H9 (cell line): ENCODE results near the gene ERC2. TPM values are rescaled to one million over a fixed set of nuclear protein-coding genes. Genes with fewer than 3 reads are reported as not detected.

Source experiments
- DNase-seq: peaks from one replicate; pipeline ENCODE4 v3.0.0-alpha.2; 2017
- H2AFZ ChIP-seq: one replicate; pipeline ENCODE4 v1.6.1; 2013; ENCODE audit warnings: mild to moderate bottlenecking, low read length, control low read depth, moderate library complexity
- H2AK5ac ChIP-seq: 2 replicates; pipeline ENCODE4 v1.6.1; 2013; ENCODE audit warnings: low read length, control low read depth, mixed read lengths; ENCODE audit not compliant: insufficient read length
- H2BK120ac ChIP-seq: one replicate; pipeline ENCODE4 v1.6.1; 2013; ENCODE audit warnings: low read depth, mild to moderate bottlenecking, low read length, control low read depth, inconsistent platforms; ENCODE audit not compliant: poor library complexity, severe bottlenecking
- H2BK12ac ChIP-seq: 2 replicates; pipeline ENCODE4 v1.6.1; 2013; ENCODE audit warnings: low read length, control low read depth, mixed read lengths, low read depth; ENCODE audit not compliant: insufficient read length
- H2BK15ac ChIP-seq: 2 replicates; pipeline ENCODE4 v1.6.1; 2013; ENCODE audit warnings: low read depth, low read length, control low read depth
- H2BK20ac ChIP-seq: one replicate; pipeline ENCODE4 v1.6.1; 2013; ENCODE audit warnings: low read depth, mild to moderate bottlenecking, low read length, control low read depth, inconsistent platforms; ENCODE audit not compliant: poor library complexity, severe bottlenecking
- H2BK5ac ChIP-seq: 2 replicates; pipeline ENCODE4 v1.6.1; 2013; ENCODE audit warnings: low read length, control low read depth, mixed read lengths; ENCODE audit not compliant: insufficient read length
- H3K14ac ChIP-seq: 2 replicates; pipeline ENCODE4 v1.6.1; 2013; ENCODE audit warnings: low read length, control low read depth; ENCODE audit not compliant: insufficient read depth
- H3K18ac ChIP-seq: 2 replicates; pipeline ENCODE4 v1.6.1; 2013; ENCODE audit warnings: low read depth, mild to moderate bottlenecking, mixed read lengths, low read length, control low read depth; ENCODE audit not compliant: insufficient read length
- H3K23ac ChIP-seq: 2 replicates; pipeline ENCODE4 v1.6.1; 2013; ENCODE audit warnings: low read length, control low read depth, mixed read lengths, low read depth; ENCODE audit not compliant: insufficient read length
- H3K23me2 ChIP-seq: 2 replicates; pipeline ENCODE4 v1.6.1; 2013; ENCODE audit warnings: low read depth, mild to moderate bottlenecking, mixed read lengths, low read length, control low read depth; ENCODE audit not compliant: insufficient read length, poor library complexity, severe bottlenecking
- H3K27ac ChIP-seq: 2 replicates; pipeline ENCODE4 v1.5.1; 2013; ENCODE audit warnings: low read length, control low read depth, mixed read lengths, low read depth; ENCODE audit not compliant: insufficient read length
- H3K27me3 ChIP-seq: 2 replicates; pipeline ENCODE4 v1.6.1; 2013; ENCODE audit warnings: low read length, control low read depth, inconsistent platforms; ENCODE audit not compliant: insufficient read depth
- H3K4ac ChIP-seq: 2 replicates; pipeline ENCODE4 v1.6.1; 2013; ENCODE audit warnings: low read depth, mild to moderate bottlenecking, control low read depth, inconsistent platforms, low read length, moderate library complexity
- H3K4me1 ChIP-seq: 2 replicates; pipeline ENCODE4 v1.6.1; 2013; ENCODE audit warnings: low read length, control low read depth, inconsistent platforms; ENCODE audit not compliant: insufficient read depth
- H3K4me2 ChIP-seq: 2 replicates; pipeline ENCODE4 v1.6.1; 2013; ENCODE audit warnings: low read length, control low read depth, mixed read lengths; ENCODE audit not compliant: insufficient read length, insufficient read depth
- H3K56ac ChIP-seq: 2 replicates; pipeline ENCODE4 v1.6.1; 2013; ENCODE audit warnings: low read depth, mild to moderate bottlenecking, mixed read lengths, low read length, control low read depth; ENCODE audit not compliant: insufficient read length
- H3K79me1 ChIP-seq: 2 replicates; pipeline ENCODE4 v1.6.1; 2013; ENCODE audit warnings: low read depth, mild to moderate bottlenecking, moderate library complexity, low read length, control low read depth, inconsistent platforms; ENCODE audit not compliant: insufficient read depth, poor library complexity, severe bottlenecking
- H3K79me2 ChIP-seq: 2 replicates; pipeline ENCODE4 v1.6.1; 2013; ENCODE audit warnings: low read length, control low read depth, inconsistent platforms; ENCODE audit not compliant: insufficient read depth
- H3K9ac ChIP-seq: 2 replicates; pipeline ENCODE4 v1.6.1; 2013; ENCODE audit warnings: low read length, control low read depth, mixed read lengths; ENCODE audit not compliant: insufficient read length; ENCODE audit errors: extremely low read depth
- H3K9me3 ChIP-seq: one replicate; pipeline ENCODE4 v1.6.1; 2013; ENCODE audit warnings: low read depth, low read length, inconsistent platforms; ENCODE audit not compliant: control insufficient read depth
- H3T11ph ChIP-seq: one replicate; pipeline ENCODE4 v1.6.1; 2013; ENCODE audit warnings: mild to moderate bottlenecking, low read length, control low read depth, inconsistent platforms
- H4K20me1 ChIP-seq: one replicate; pipeline ENCODE4 v1.6.1; 2013; ENCODE audit not compliant: control insufficient read depth, insufficient read length, insufficient read depth
- H4K5ac ChIP-seq: 2 replicates; pipeline ENCODE4 v1.6.1; 2013; ENCODE audit warnings: low read depth, mild to moderate bottlenecking, mixed read lengths, low read length, control low read depth; ENCODE audit not compliant: insufficient read length
- H4K8ac ChIP-seq: replicated peaks from 2 replicates; pipeline ENCODE4 v1.6.1; 2013; ENCODE audit warnings: low read length, control low read depth, mixed read lengths, low read depth; ENCODE audit not compliant: insufficient read length
- H4K91ac ChIP-seq: 2 replicates; pipeline ENCODE4 v1.6.1; 2013; ENCODE audit warnings: low read depth, mild to moderate bottlenecking, moderate library complexity, mixed read lengths, low read length, control low read depth; ENCODE audit not compliant: insufficient read length
- H3K27ac Mint-ChIP-seq, 3 experiments: 2 replicates in 2 of 3; 3 replicates in 1 of 3; pipeline ENCODE4 v1.8.0; 2020 to 2021; ENCODE audit warnings: mixed read lengths in 3 of 3, mild to moderate bottlenecking in 1 of 3, moderate library complexity in 1 of 3
- H3K27me3 Mint-ChIP-seq: 2 replicates; pipeline ENCODE4 v1.8.0; 2021; ENCODE audit warnings: low read depth, mild to moderate bottlenecking, moderate library complexity, mixed read lengths
- H3K36me3 Mint-ChIP-seq, 3 experiments: 2 replicates in 2 of 3; 3 replicates in 1 of 3; pipeline ENCODE4 v1.8.0; 2020 to 2021; ENCODE audit warnings: low read depth in 3 of 3, mixed read lengths in 3 of 3; ENCODE audit not compliant: insufficient read depth in 1 of 3
- H3K4me1 Mint-ChIP-seq, 2 experiments: 2 replicates each; pipeline ENCODE4 v1.8.0; 2020; ENCODE audit warnings: mixed read lengths in 2 of 2
- H3K4me3 Mint-ChIP-seq, 2 experiments: 2 replicates in 1 of 2; 3 replicates in 1 of 2; pipeline ENCODE4 v1.8.0; 2020 to 2021; ENCODE audit warnings: mild to moderate bottlenecking in 2 of 2, mixed read lengths in 2 of 2, moderate library complexity in 1 of 2
- H3K9me3 Mint-ChIP-seq, 2 experiments: 2 replicates in 1 of 2; 3 replicates in 1 of 2; pipeline ENCODE4 v1.8.0; 2020; ENCODE audit warnings: mild to moderate bottlenecking in 2 of 2, mixed read lengths in 2 of 2, moderate library complexity in 1 of 2
- CTCF ChIP-seq: fragments of 200-600 bp; sonication (generic); conservative IDR thresholded peaks from 3 replicates; pipeline ENCODE4 v1.8.0; 2021; ENCODE audit warnings: antibody characterized with exemption, mild to moderate bottlenecking
- WGBS: extraction: QIAGEN DNeasy Blood & Tissue Kit; methylation state at CpG from one replicate; pipeline ENCODE4 v1.1.7; 2013; ENCODE audit warnings: missing lambda C conversion rate, low lambda C conversion rate, mixed read lengths; ENCODE audit not compliant: insufficient read length; ENCODE audit errors: extremely low coverage; 5-methylcytosine and 5-hydroxymethylcytosine counted together
- total RNA-seq: library from RNA; stranded (reverse); gene quantifications from 2 replicates; pipeline ENCODE4 v1.2.1, GENCODE V29; 2021

Gene ERC2
- total RNA-seq, 1 experiment from 2014 or later: 15.4 TPM

GRCh38 chr3:55792742-55793141 is 675.5 kb downstream of the ERC2 start:
- H4K20me1 ChIP-seq: no peaks in the 10 kb centered on the region
- no peak for TF ChIP-seq CTCF
- H2AFZ ChIP-seq: no peak overlapping the region
- no peak overlapping the region for H3K4me3 Mint-ChIP-seq
- no peak overlapping the region for H3T11ph ChIP-seq
- no peak overlapping the region for H3K56ac ChIP-seq
- no peak overlapping the region for H3K23ac ChIP-seq
- H2BK20ac ChIP-seq: no peak overlapping the region
- no peak overlapping the region for H4K5ac ChIP-seq
- H3K4me1 ChIP-seq: no peaks in the 10 kb centered on the region
- H3K79me1 ChIP-seq: no peaks in the 10 kb centered on the region
- H3K9ac ChIP-seq: no peak overlapping the region
- DNase-seq: no peak
- no peak overlapping the region for H2BK120ac ChIP-seq
- no peaks in the 10 kb centered on the region for H3K27me3 ChIP-seq
- H3K36me3 Mint-ChIP-seq: no peaks in the 10 kb centered on the region
- H3K27ac ChIP-seq: no peak overlapping the region
- H3K23me2 ChIP-seq: no peaks in the 10 kb centered on the region
- no peak overlapping the region for H2BK15ac ChIP-seq
- no peak overlapping the region for H3K4me2 ChIP-seq
- H3K9me3 Mint-ChIP-seq: no peaks in the 10 kb centered on the region; a peak in 1 of 5 replicates
- H3K14ac ChIP-seq: no peak overlapping the region
- no peak overlapping the region for H2BK5ac ChIP-seq
- no peak overlapping the region; a peak in 1 of 7 replicates for H3K27ac Mint-ChIP-seq
- H4K91ac ChIP-seq: no peak overlapping the region
- no CpG with 5 or more reads among the region's 2 CpGs for WGBS
- H3K27me3 Mint-ChIP-seq: no peaks in the 10 kb centered on the region
- no peak overlapping the region for H3K4ac ChIP-seq
- 0 out of 4 replicates have a peak, but pooled peaks cover 0 to 2% of the 10 kb centered on the region in 2 experiments for H3K4me1 Mint-ChIP-seq
- no peak overlapping the region for H2BK12ac ChIP-seq
- no peak overlapping the region for H4K8ac ChIP-seq
- no peaks in the 10 kb centered on the region for H3K9me3 ChIP-seq
- no peak overlapping the region for H2AK5ac ChIP-seq
- no peaks in the 10 kb centered on the region for H3K79me2 ChIP-seq
- H3K18ac ChIP-seq: no peak overlapping the region
